22Rv1 (cell line): ENCODE data around the gene HAND1.

Experiments
- CTCF ChIP-seq: fragments of 450-650 bp; IDR thresholded peaks from 2 replicates; pipeline ENCODE4 v1.5.1; 2017; ENCODE audit warnings: mild to moderate bottlenecking
- ZFX ChIP-seq: fragments of 450-650 bp; IDR thresholded peaks from 2 replicates; pipeline ENCODE4 v1.6.1; 2017; ENCODE audit warnings: antibody characterized with exemption, borderline replicate concordance

- TF ChIP-seq CTCF (peak; percentile 90), ZFX (no peak)
These were observed 42.9 kb upstream of the HAND1 start for GRCh38 chr5:154520861-154521453.
